Right lobe of liver (tissue), 6 donors: ENCODE results near the gene TRPM5. TPM values are rescaled to one million over a fixed set of nuclear protein-coding genes. Genes with fewer than 3 reads are reported as not detected.

Experiments used
- ATAC-seq, 4 donors: fragments of 200-7000 bp; cut with Tn5 transposase; one replicate each; pipeline ENCODE4 v1.9.1; 2020; ENCODE audit warnings: mild to moderate bottlenecking in 4 of 4, moderate library complexity in 4 of 4
- DNase-seq, 3 donors: peaks; one replicate each; pipeline ENCODE4 v3.0.0-alpha.2; 2020
- H3K27ac ChIP-seq, 3 donors: fragments of 200-600 bp; one replicate each; pipeline ENCODE4 v1.8.0; 2022
- H3K27me3 ChIP-seq, 2 donors: fragments of 200-600 bp; one replicate each; pipeline ENCODE4 v1.8.0; 2022
- H3K36me3 ChIP-seq, 4 donors: fragments of 200-600 bp; sonication (generic) in 1 of 4; one replicate each; pipeline versions ENCODE4 v1.5.1 to v1.8.0; 2017 to 2022; ENCODE audit warnings: control low read depth in 1 of 4
- H3K4me1 ChIP-seq, 4 donors: fragments of 200-600 bp; sonication (generic) in 1 of 4; one replicate each; pipeline versions ENCODE4 v1.5.1 to v1.8.0; 2017 to 2022; ENCODE audit warnings: control low read depth in 1 of 4
- H3K4me3 ChIP-seq, 3 donors: fragments of 200-600 bp; one replicate each; pipeline ENCODE4 v1.8.0; 2022
- H3K9me3 ChIP-seq, 4 donors: fragments of 200-600 bp; sonication (generic) in 1 of 4; one replicate each; pipeline versions ENCODE4 v1.5.1 to v1.8.0; 2017 to 2022; ENCODE audit warnings: control low read depth in 1 of 4
- POLR2A ChIP-seq: fragments of 450-650 bp; IDR thresholded peaks from one replicate; pipeline ENCODE4 v1.6.1; 2017; ENCODE audit warnings: antibody characterized with exemption, mild to moderate bottlenecking
- WGBS: methylation state at CpG from one replicate; pipeline ENCODE4 v1.1.6; 2018; ENCODE audit warnings: low coverage, low lambda C conversion rate; ENCODE audit not compliant: insufficient coverage; ENCODE audit errors: missing lambda C conversion rate; 5-methylcytosine and 5-hydroxymethylcytosine counted together
- intact Hi-C, 2 donors: fragments of 100-400 bp; cut with DNase I; formaldehyde crosslinking; loops; one replicate each; pipeline versions ENCODE4 v1.11.2 to v1.14.1; 2022
- total RNA-seq, 6 experiments: library from RNA; depleted of rRNA in 2 of 6; stranded (reverse); fragments of >200 nt in 2 of 6; fragmentation: NEBNext Ultra II Directional in 3 of 6; extraction: Animal tissue kit (Norgen Biotek cat#: 25700) in 3 of 6; gene quantifications; one replicate each; pipeline versions ENCODE4 v1.1.0 to v1.2.4, GENCODE V29; 2016 to 2023
- TF ChIP-seq, protein P1 (sequence below), 4 donors: fragments of 200-600 bp in 3 of 4; fragments of 450-650 bp in 1 of 4; IDR thresholded peaks; one replicate each; pipeline versions ENCODE4 v1.5.1 to v1.8.0; 2016 to 2022; ENCODE audit warnings: antibody characterized with exemption in 4 of 4, mild to moderate bottlenecking in 2 of 4
- donor health status: DM: no; HTN: yes; CAD: no.
- donor health status: DM: no; HTN: no; CAD: no.
- donor health status: DM: no; HTN: no; CAD: no.
- donor health status: DM: no; HTN: yes; CAD: no.
- donor health status: DM: no; HTN: yes; CAD: no.

TRPM5 gene
- total RNA-seq, 6 experiments from 2014 or later = not detected

DNA sequence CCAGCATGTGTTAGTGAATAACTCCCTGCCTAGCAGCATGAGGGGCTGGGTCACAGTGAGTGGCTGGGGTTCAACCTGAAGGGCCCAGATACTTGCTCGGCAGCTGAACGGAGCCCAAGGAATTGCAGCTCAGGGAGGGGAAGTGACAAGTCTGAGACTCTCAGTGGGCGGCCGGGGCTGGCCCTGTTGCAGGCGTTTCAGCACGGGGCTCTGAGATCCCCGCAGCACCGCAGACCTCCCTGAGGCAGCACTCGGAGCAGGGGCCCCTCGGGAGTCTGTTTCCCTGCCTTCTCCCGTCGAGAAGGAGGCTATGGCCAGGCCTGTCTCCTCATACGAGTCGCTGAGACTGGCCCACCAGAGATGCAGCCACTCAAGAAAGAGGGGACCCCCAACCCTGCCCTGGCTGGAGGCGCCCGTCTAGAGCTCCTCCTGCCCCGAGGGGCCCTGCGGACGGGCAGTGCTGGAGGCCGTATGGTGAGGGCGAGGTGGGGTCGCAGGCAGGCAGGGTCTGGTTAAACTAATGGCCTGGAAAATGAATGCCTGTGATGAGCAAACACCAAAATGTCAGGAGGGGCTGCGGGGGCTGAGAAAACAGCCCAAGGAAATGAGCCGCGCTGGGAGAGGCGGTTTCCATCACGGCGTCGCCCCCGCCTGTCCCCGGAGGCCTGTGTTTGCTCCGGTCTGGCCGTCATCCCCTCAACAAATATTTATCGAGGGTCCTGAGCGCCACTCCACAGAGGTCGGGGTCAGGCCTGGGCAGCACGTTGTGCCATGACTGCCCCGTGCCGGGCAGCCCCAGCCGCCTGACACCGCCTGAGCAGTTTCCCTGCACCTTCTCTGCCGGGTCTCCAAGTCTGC, 34.5 kb downstream of the TRPM5 start:
- WGBS = 39% methylated on average over 9 of the region's 42 CpGs
- intact Hi-C loops = loop anchor here in 1 of 2 donors (5.0 kb wide), 1 partner anchor 103 kb away; no protein-coding TSS in a partner anchor

DNA sequence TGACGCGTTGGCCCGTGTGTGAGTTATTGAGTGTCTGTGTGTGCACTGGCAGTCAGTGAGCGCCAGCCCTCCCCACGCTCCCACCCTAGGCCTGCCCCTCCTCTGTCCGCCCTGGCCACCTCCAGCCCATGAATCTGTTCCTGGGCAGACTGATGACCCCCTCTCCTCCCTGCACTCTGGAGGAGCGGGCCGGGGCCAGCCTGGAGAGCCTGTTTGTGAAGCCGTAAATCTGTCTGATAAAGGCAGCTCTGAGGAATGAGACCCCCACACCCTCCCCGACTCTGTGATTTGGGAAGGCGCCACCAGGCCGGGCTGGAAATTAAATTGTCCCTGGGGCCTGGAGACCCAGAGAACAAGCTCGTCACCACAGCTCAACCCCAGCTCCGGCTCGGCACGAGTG, 35.2 kb downstream of the TRPM5 start:
- H3K9me3 ChIP-seq = no peaks in the 10 kb centered on the region
- DNase-seq = no peak
- 60% methylated on average over 10 of the region's 16 CpGs for WGBS
- no peaks in the 10 kb centered on the region for H3K4me1 ChIP-seq
- no peak overlapping the region for H3K27ac ChIP-seq
- no peaks in the 10 kb centered on the region for H3K27me3 ChIP-seq
- H3K36me3 ChIP-seq = no peaks in the 10 kb centered on the region
- ATAC-seq = no peak
- no peak for TF ChIP-seq POLR2A
- TF ChIP-seq, protein P1, sequence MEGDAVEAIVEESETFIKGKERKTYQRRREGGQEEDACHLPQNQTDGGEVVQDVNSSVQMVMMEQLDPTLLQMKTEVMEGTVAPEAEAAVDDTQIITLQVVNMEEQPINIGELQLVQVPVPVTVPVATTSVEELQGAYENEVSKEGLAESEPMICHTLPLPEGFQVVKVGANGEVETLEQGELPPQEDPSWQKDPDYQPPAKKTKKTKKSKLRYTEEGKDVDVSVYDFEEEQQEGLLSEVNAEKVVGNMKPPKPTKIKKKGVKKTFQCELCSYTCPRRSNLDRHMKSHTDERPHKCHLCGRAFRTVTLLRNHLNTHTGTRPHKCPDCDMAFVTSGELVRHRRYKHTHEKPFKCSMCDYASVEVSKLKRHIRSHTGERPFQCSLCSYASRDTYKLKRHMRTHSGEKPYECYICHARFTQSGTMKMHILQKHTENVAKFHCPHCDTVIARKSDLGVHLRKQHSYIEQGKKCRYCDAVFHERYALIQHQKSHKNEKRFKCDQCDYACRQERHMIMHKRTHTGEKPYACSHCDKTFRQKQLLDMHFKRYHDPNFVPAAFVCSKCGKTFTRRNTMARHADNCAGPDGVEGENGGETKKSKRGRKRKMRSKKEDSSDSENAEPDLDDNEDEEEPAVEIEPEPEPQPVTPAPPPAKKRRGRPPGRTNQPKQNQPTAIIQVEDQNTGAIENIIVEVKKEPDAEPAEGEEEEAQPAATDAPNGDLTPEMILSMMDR (IDR thresholded peaks at IDR 0.05) = no peak
- intact Hi-C loops = loop anchor here in 1 of 2 donors (5.0 kb wide), 1 partner anchor 102 kb away; no protein-coding TSS in a partner anchor
- H3K4me3 ChIP-seq = no peak overlapping the region

More for the DNA sequence above, 34.5 kb downstream of the TRPM5 start:
- no peak overlapping the region for H3K27ac ChIP-seq
- ATAC-seq (no peak), DNase-seq (no peak)
- TF ChIP-seq POLR2A = no peak
- TF ChIP-seq, protein P1 (IDR thresholded peaks at IDR 0.05) = no peak
- H3K9me3 ChIP-seq = no peaks in the 10 kb centered on the region
- no peak overlapping the region for H3K4me3 ChIP-seq
- H3K36me3 ChIP-seq = no peaks in the 10 kb centered on the region
- H3K4me1 ChIP-seq = no peaks in the 10 kb centered on the region
- H3K27me3 ChIP-seq = no peaks in the 10 kb centered on the region

DNA sequence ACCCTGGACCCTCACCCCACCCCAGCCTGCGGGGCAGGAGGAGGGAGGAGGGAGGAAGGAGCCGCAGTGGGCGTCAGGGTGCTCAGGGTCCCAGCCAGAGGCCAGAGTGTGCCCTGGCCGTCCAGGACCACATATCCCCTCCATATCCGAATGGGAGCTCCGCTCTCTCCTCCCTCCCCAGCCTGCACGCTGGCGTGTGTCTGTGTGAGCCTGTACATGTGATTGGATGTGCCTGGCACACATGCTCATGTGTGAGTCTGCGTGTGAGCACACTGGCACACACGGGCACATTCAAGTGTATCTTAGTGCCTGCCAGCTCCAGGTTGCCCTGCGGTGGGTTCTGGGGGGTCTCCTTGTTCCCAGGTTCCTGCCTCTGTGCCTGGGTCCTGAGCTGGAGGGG, 35.6 kb downstream of the TRPM5 start:
- ATAC-seq (no peak), DNase-seq (no peak)
- H3K27ac ChIP-seq = no peak overlapping the region
- H3K4me3 ChIP-seq = no peak overlapping the region
- no CpG with 5 or more reads among the region's 11 CpGs for WGBS
- H3K27me3 ChIP-seq = no peaks in the 10 kb centered on the region
- TF ChIP-seq, protein P1 (IDR thresholded peaks at IDR 0.05) = no peak
- TF ChIP-seq POLR2A = no peak
- no peaks in the 10 kb centered on the region for H3K9me3 ChIP-seq
- intact Hi-C loops = loop anchor here in 1 of 2 donors (5.0 kb wide), 1 partner anchor 101 kb away; no protein-coding TSS in a partner anchor
- H3K4me1 ChIP-seq = no peaks in the 10 kb centered on the region
- no peaks in the 10 kb centered on the region for H3K36me3 ChIP-seq

DNA sequence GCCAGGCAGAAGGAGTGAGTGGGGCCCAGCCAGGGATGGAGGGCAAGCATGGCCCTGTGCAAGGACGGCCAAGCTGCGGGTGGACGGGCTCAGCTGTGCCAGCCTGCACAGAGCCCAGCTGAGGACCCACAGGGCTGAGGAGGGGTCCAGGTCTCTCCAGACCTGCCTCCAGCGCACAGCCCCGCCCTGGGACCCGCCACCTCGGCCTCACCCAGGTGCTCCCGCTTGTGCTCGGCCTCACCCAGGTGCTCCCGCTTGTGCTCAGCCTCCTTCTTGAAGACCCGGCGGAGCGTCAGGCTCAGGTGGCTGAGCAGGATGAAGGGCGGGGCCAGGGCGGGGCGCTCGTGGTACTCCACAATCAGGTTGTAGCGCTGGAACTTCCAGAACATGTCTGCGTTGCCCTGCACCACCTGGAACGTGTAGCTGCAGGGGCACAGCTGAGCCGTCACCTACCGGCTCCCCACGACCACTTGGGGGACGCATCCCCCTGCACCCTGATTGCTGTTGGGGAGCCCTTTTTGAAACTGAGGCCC, 37.4 kb downstream of the TRPM5 start:
- DNase-seq (no peak), ATAC-seq (no peak)
- Histone ChIP-seq H3K4me3 (no peak overlapping the region), H3K27me3 (no peaks in the 10 kb centered on the region), H3K4me1 (peaks cover 0 to 3% (median under 1%) of the 10 kb centered on the region in 4 donors), H3K9me3 (no peaks in the 10 kb centered on the region), H3K36me3 (peaks cover 0 to 12% (median 0%) of the 10 kb centered on the region in 4 donors), H3K27ac (no peak overlapping the region)
- no peak for TF ChIP-seq POLR2A
- TF ChIP-seq, protein P1 (IDR thresholded peaks at IDR 0.05) = no peak
- intact Hi-C loops = loop anchor here in 1 of 2 donors (5.0 kb wide), 1 partner anchor 100 kb away; no protein-coding TSS in a partner anchor
- WGBS = no CpG with 5 or more reads among the region's 24 CpGs
